GM13976 (cell line): ENCODE data around the gene MTHFR.

Experiments used
- DNase-seq: peaks from one replicate; pipeline ENCODE4 v3.0.0; 2012; ENCODE audit warnings: low spot score
- CTCF ChIP-seq: IDR thresholded peaks from 2 replicates; pipeline ENCODE4 v1.5.1; 2012; ENCODE audit warnings: borderline replicate concordance, mild to moderate bottlenecking; ENCODE audit not compliant: insufficient read depth; ENCODE audit errors: extremely low read depth, missing control alignments, control extremely low read depth
- in situ Hi-C: fragments of 300-500 bp; cut with MboI; formaldehyde crosslinking; loops from one replicate; pipeline ENCODE4 v1.12.0; 2022; ENCODE audit warnings: low sequenced_read_pairs, mixed read lengths, inconsistent platforms; ENCODE audit not compliant: unreplicated experiment

MTHFR gene

GRCh38 chr1:11774753-11775152 is 31.0 kb downstream of the MTHFR start:
- TF ChIP-seq CTCF: no peak
- no peak for DNase-seq
- in situ Hi-C loops: no loop called here

- in situ Hi-C loops: no loop called here
- DNase-seq: no peak
- TF ChIP-seq CTCF: no peak
Observed at GRCh38 chr1:11772458-11772857, 33.3 kb downstream of the MTHFR start.

GRCh38 chr1:11771481-11772043 is 34.2 kb downstream of the MTHFR start:
- in situ Hi-C loops: no loop called here
- TF ChIP-seq CTCF: no peak
- no peak for DNase-seq

- DNase-seq: no peak
- in situ Hi-C loops: no loop called here
- TF ChIP-seq CTCF: no peak
Observed at GRCh38 chr1:11770011-11770410, 35.8 kb downstream of the MTHFR start.

- DNase-seq: no peak
- TF ChIP-seq CTCF: no peak
- in situ Hi-C loops: no loop called here
Observed at GRCh38 chr1:11769274-11769673, 36.5 kb downstream of the MTHFR start.

- DNase-seq: no peak
- in situ Hi-C loops: no loop called here
- TF ChIP-seq CTCF: no peak
Observed at GRCh38 chr1:11768821-11769220, 36.9 kb downstream of the MTHFR start.
